GM23338 (cell line): ENCODE data around the gene DOCK3.

Source experiments
- CTCF ChIP-seq, 2 experiments: fragments of 200-600 bp in 1 of 2; sonication (generic) in 1 of 2; conservative IDR thresholded peaks; 2 replicates each; pipeline versions ENCODE4 v1.5.1 to v1.6.1; 2016 to 2017; ENCODE audit warnings: antibody characterized with exemption in 2 of 2, low read depth in 2 of 2, mild to moderate bottlenecking in 2 of 2, moderate library complexity in 1 of 2
- EZH2 ChIP-seq: fragments of 200-600 bp; sonication (generic); IDR thresholded peaks from one replicate; pipeline ENCODE4 v1.8.0; 2017; ENCODE audit warnings: antibody characterized with exemption, mild to moderate bottlenecking, low read depth; ENCODE audit not compliant: unreplicated experiment
- POLR2AphosphoS5 ChIP-seq: IDR thresholded peaks from 2 replicates; pipeline ENCODE4 v1.6.1; 2016; ENCODE audit warnings: antibody characterized with exemption, low read depth

- TF ChIP-seq CTCF (conservative IDR thresholded peaks at IDR 0.05; ENCODE audit: low read depth in 2 of 2), result no peak
- TF ChIP-seq EZH2, result no peak
- no peak for TF ChIP-seq POLR2AphosphoS5
Observed at GRCh38 chr3:51338632-51339031, 663.9 kb downstream of the DOCK3 start.
